Gastrocnemius medialis (tissue), 4 donors: ENCODE data around the gene CDH23.

Experiments used
- CTCF ChIP-seq, 5 experiments: fragments of 450-650 bp in 3 of 5; fragments of 200-600 bp in 2 of 5; sonication (generic) in 2 of 5; IDR thresholded peaks in 4 of 5; conservative IDR thresholded peaks in 1 of 5; 1 replicate in 4 of 5; 2 replicates in 1 of 5; pipeline ENCODE4 v1.5.1; 2016 to 2019; ENCODE audit warnings: antibody characterized with exemption in 5 of 5, mild to moderate bottlenecking in 3 of 5, moderate library complexity in 3 of 5
- POLR2A ChIP-seq, 2 donors: fragments of 450-650 bp; IDR thresholded peaks; one replicate each; pipeline ENCODE4 v1.6.1; 2017; ENCODE audit warnings: antibody characterized with exemption in 2 of 2, mild to moderate bottlenecking in 2 of 2, moderate library complexity in 2 of 2

DNA sequence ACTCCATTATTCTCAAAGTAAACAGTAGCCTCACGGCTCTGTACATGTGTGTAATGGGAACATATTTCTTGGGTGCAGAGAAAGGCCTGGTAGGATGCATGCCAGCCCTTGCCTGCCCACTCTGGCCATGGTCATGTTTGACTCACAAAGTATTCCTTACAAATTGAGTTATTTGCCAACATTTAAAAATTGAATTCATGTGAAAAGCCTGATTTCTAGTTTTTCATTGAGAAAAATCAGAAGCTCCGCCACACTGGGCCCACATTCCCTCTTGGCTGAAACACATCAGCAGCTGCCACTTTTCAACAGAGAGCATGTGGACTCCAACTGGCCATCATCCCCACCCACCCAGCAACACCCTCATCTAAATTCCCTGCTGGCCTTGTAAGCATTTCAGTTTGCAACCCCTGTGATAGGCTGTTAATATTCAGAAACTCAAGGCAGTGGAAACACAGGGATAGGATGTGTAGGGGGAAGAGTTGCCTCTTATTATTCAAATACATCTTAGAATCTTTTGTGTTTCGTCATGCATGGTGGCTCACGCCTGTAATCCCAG, 40.9 kb downstream of the CDH23 start:
- no peak for TF ChIP-seq CTCF (IDR thresholded peaks at IDR 0.05 in 4 of 5, conservative IDR thresholded peaks at IDR 0.05 in 1 of 5)
- TF ChIP-seq POLR2A (IDR thresholded peaks at IDR 0.05): no peak
